ENCODE measurements around the gene TLE6. TPM values are rescaled to one million over a fixed set of nuclear protein-coding genes. Genes with fewer than 3 reads are reported as not detected.

TLE6 gene
- total RNA-seq, 1 donor from 2014 or later: 0.11 TPM

DNA sequence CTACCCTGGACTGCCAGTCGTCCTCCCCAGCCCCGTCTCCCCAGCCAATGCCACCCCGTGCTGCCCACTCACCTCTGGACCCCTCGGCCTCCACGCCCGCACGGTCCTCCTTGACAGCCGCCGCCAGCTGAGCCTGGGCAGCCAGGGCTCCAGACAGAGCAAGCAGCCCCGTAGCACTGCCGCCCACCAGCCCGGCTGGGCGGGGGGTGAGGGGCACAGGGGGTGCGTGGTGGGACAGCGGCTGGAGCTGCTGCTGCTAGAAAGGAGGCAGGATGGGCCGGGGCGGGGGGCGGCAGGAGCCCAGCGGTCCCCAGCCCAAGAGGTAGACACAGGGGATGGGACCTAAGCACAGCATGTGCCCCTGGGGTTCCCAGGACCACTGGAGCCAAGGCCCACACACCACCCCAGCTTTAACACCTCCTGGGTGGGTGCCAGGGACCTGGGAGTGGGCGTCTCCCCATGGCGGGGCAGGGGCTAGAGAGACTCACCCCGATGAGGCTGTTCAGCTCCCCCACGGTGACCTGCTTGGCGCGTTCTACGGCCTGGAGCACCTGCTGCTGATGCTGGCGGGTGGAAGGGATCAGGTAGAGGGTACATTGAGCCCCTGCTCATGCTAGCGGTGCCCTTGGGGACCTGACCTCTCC is 42.0 kb downstream of the TLE6 start:
- no peak overlapping the region for H3K9ac ChIP-seq (ENCODE audit: low read length)
- no peak for DNase-seq (ENCODE audit: low read depth)
- H3K4me3 ChIP-seq (ENCODE audit: insufficient read depth, low read depth, low read length): no peak overlapping the region
- no peaks in the 10 kb centered on the region for H4K20me1 ChIP-seq (ENCODE audit: insufficient read depth, low read length)
- H3K9me3 Mint-ChIP-seq (ENCODE audit: unreplicated experiment): peaks cover 2% of the 10 kb centered on the region
- H3K36me3 ChIP-seq (ENCODE audit: insufficient read depth, low read length): no peaks in the 10 kb centered on the region
- H3K4me3 Mint-ChIP-seq (ENCODE audit: unreplicated experiment): no peak overlapping the region
- H3K27me3 Mint-ChIP-seq (ENCODE audit: low read depth, unreplicated experiment): peaks cover 46% of the 10 kb centered on the region
- no peaks in the 10 kb centered on the region for H3K4me1 Mint-ChIP-seq (ENCODE audit: low read depth, unreplicated experiment)
- no peaks in the 10 kb centered on the region for H3K4me1 ChIP-seq (ENCODE audit: insufficient read depth, low read length)
- no peak overlapping the region for H3K27ac ChIP-seq (ENCODE audit: low read depth, low read length)
- no peaks in the 10 kb centered on the region for H3K36me3 Mint-ChIP-seq (ENCODE audit: low read depth, unreplicated experiment)
- H3K27ac Mint-ChIP-seq (ENCODE audit: unreplicated experiment): no peak overlapping the region
- no peak for TF ChIP-seq EZH2 (IDR thresholded peaks at IDR 0.05; ENCODE audit: insufficient read depth, low read length)
- TF ChIP-seq, protein P1, sequence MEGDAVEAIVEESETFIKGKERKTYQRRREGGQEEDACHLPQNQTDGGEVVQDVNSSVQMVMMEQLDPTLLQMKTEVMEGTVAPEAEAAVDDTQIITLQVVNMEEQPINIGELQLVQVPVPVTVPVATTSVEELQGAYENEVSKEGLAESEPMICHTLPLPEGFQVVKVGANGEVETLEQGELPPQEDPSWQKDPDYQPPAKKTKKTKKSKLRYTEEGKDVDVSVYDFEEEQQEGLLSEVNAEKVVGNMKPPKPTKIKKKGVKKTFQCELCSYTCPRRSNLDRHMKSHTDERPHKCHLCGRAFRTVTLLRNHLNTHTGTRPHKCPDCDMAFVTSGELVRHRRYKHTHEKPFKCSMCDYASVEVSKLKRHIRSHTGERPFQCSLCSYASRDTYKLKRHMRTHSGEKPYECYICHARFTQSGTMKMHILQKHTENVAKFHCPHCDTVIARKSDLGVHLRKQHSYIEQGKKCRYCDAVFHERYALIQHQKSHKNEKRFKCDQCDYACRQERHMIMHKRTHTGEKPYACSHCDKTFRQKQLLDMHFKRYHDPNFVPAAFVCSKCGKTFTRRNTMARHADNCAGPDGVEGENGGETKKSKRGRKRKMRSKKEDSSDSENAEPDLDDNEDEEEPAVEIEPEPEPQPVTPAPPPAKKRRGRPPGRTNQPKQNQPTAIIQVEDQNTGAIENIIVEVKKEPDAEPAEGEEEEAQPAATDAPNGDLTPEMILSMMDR (IDR thresholded peaks at IDR 0.05; ENCODE audit: insufficient read depth, low read depth, low read length): no peak
- no peak overlapping the region for H2AFZ ChIP-seq (ENCODE audit: low read depth, low read length)
- H3K9me3 ChIP-seq (ENCODE audit: insufficient read depth, low read depth, low read length): no peaks in the 10 kb centered on the region
- FAIRE-seq: no peak
- no peaks in the 10 kb centered on the region for H3K79me2 ChIP-seq (ENCODE audit: insufficient read depth, low read length)
- no peaks in the 10 kb centered on the region for H3K27me3 ChIP-seq (ENCODE audit: insufficient read depth, low read length)
- no peak overlapping the region for H3K4me2 ChIP-seq (ENCODE audit: low read length)

DNA sequence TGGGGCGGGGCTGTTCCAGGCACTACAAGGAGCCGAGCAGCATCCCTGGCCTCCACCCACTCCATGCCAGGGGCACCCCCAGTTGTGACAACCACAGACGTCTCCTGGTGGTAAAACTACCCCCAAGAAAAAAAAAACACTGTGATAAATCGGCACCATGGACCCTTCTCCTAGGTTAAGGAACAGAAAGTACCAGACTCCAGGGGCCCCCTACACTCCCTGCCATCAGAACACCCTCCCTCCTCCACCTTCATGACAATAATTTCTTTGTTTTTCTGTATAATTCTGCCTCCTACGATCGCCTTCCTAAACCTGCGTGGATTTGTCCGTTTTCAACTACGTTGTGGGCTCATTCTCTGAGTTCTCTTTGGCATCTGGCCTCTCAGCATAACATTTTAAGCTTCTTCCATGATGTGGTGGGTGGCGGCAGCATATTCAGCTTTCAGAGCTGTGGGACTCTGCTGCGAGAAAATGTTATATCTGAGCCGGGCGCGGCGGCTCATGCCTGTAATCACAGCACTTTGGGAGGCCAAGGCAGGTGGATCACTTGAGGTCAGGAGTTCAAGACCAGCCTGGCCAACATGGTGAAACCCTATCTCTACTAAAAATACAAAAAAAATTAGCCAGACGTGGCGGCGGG is 43.1 kb downstream of the TLE6 start:
- no peak for DNase-seq (ENCODE audit: low read depth)
- no peaks in the 10 kb centered on the region for H3K4me1 ChIP-seq (ENCODE audit: insufficient read depth, low read length)
- Mint-ChIP-seq H3K27ac (ENCODE audit: unreplicated experiment) (no peak overlapping the region), H3K4me3 (ENCODE audit: unreplicated experiment) (no peak overlapping the region), H3K36me3 (ENCODE audit: low read depth, unreplicated experiment) (no peaks in the 10 kb centered on the region), H3K4me1 (ENCODE audit: low read depth, unreplicated experiment) (no peaks in the 10 kb centered on the region), H3K27me3 (ENCODE audit: low read depth, unreplicated experiment) (peaks cover 42% of the 10 kb centered on the region), H3K9me3 (ENCODE audit: unreplicated experiment) (peaks cover 2% of the 10 kb centered on the region)
- TF ChIP-seq, protein P1 (IDR thresholded peaks at IDR 0.05; ENCODE audit: insufficient read depth, low read depth, low read length): no peak
- TF ChIP-seq EZH2 (IDR thresholded peaks at IDR 0.05; ENCODE audit: insufficient read depth, low read length): no peak
- no peak overlapping the region for H2AFZ ChIP-seq (ENCODE audit: low read depth, low read length)
- no peak overlapping the region for H3K4me3 ChIP-seq (ENCODE audit: insufficient read depth, low read depth, low read length)
- no peaks in the 10 kb centered on the region for H4K20me1 ChIP-seq (ENCODE audit: insufficient read depth, low read length)
- no peak for FAIRE-seq
- no peak overlapping the region for H3K27ac ChIP-seq (ENCODE audit: low read depth, low read length)
- H3K9ac ChIP-seq (ENCODE audit: low read length): no peak overlapping the region
- no peak overlapping the region for H3K4me2 ChIP-seq (ENCODE audit: low read length)
- H3K9me3 ChIP-seq (ENCODE audit: insufficient read depth, low read depth, low read length): no peaks in the 10 kb centered on the region
- no peaks in the 10 kb centered on the region for H3K79me2 ChIP-seq (ENCODE audit: insufficient read depth, low read length)
- no peaks in the 10 kb centered on the region for H3K36me3 ChIP-seq (ENCODE audit: insufficient read depth, low read length)
- peaks cover 6% of the 10 kb centered on the region for H3K27me3 ChIP-seq (ENCODE audit: insufficient read depth, low read length)

DNA sequence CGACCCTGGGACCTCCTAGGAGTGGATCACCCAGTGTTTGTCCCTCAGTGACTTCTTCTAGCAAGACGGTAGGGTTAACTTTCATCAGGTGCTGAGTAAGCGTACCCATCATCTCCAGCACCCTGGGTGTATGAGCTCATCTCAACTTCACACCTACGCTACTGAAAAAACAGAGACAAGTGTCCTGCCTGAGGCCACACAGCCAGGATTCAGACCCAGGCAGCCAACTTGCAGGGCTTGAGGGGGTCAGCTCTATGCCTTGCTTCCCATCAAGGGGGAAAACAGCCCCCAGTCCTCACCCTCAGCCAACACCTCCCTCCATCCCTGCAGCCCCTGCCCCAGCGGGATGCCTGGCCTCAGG is 47.1 kb downstream of the TLE6 start:
- Mint-ChIP-seq H3K27me3 (ENCODE audit: low read depth, unreplicated experiment) (peaks cover 54% of the 10 kb centered on the region), H3K9me3 (ENCODE audit: unreplicated experiment) (peaks cover 6% of the 10 kb centered on the region), H3K36me3 (ENCODE audit: low read depth, unreplicated experiment) (peaks cover 4% of the 10 kb centered on the region), H3K4me3 (ENCODE audit: unreplicated experiment) (no peak overlapping the region), H3K27ac (ENCODE audit: unreplicated experiment) (no peak overlapping the region), H3K4me1 (ENCODE audit: low read depth, unreplicated experiment) (no peaks in the 10 kb centered on the region)
- Histone ChIP-seq H3K4me2 (ENCODE audit: low read length) (no peak overlapping the region), H3K27ac (ENCODE audit: low read depth, low read length) (no peak overlapping the region), H3K9me3 (ENCODE audit: insufficient read depth, low read depth, low read length) (no peaks in the 10 kb centered on the region), H4K20me1 (ENCODE audit: insufficient read depth, low read length) (no peaks in the 10 kb centered on the region), H3K4me1 (ENCODE audit: insufficient read depth, low read length) (no peaks in the 10 kb centered on the region), H3K27me3 (ENCODE audit: insufficient read depth, low read length) (peaks cover 34% of the 10 kb centered on the region), H3K4me3 (ENCODE audit: insufficient read depth, low read depth, low read length) (no peak overlapping the region), H3K9ac (ENCODE audit: low read length) (no peak overlapping the region), H3K79me2 (ENCODE audit: insufficient read depth, low read length) (no peaks in the 10 kb centered on the region), H3K36me3 (ENCODE audit: insufficient read depth, low read length) (no peaks in the 10 kb centered on the region), H2AFZ (ENCODE audit: low read depth, low read length) (no peak overlapping the region)
- DNase-seq (ENCODE audit: low read depth): no peak
- TF ChIP-seq EZH2 (IDR thresholded peaks at IDR 0.05; ENCODE audit: insufficient read depth, low read length): no peak
- TF ChIP-seq, protein P1 (IDR thresholded peaks at IDR 0.05; ENCODE audit: insufficient read depth, low read depth, low read length): no peak
- FAIRE-seq: no peak

Data from astrocyte (in vitro differentiated cells and primary cell).